ENCODE results near the gene PSAP. TPM values are rescaled to one million over a fixed set of nuclear protein-coding genes. Genes with fewer than 3 reads are reported as not detected.

PSAP gene
- polyA plus RNA-seq, 2 of the 4 experiments (the other 2 are of a cell fraction): 690 to 1,519 TPM

DNA sequence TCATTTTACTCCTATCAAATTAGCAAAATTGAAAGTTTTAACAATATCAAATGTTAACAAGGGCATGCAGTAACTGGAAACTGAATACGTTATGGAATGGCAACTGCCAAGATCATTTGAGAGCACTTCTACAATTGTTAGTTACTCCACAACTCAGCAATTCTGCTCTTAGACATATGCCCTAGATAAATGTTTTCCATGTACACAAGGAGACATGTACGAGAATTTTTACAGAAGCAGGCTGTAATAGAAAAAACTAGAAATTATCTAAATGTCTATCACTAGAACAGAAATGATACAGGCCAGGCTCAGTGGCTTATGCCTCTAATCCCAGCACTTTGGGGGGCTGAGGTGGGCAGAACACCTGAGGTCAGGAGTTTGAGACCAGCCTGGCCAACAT, 7.0 kb downstream of the PSAP start:
- ATAC-seq (no peak), DNase-seq (ENCODE audit: low read depth in 1 of 2, low spot score in 1 of 2) (no peak), FAIRE-seq (no peak)
- H3K9me3 ChIP-seq: no peaks in the 10 kb centered on the region
- H3K27ac ChIP-seq: no peak overlapping the region
- POLR2A ChIA-PET: no interaction called here
- TF ChIP-seq CBX2 (IDR thresholded peaks at IDR 0.05; ENCODE audit: borderline replicate concordance, low read depth) (no peak), TFCP2L1 (CRISPR knock-in tag; IDR thresholded peaks at IDR 0.05) (no peak), FOXS1 (CRISPR knock-in tag; IDR thresholded peaks at IDR 0.05) (no peak), EHMT2 (IDR thresholded peaks at IDR 0.05; ENCODE audit: low read depth) (no peak), RARB (CRISPR knock-in tag; IDR thresholded peaks at IDR 0.05) (no peak), RCOR1 (IDR thresholded peaks at IDR 0.05; ENCODE audit: low read depth, low read length) (no peak)
- TF ChIP-seq, protein P1, sequence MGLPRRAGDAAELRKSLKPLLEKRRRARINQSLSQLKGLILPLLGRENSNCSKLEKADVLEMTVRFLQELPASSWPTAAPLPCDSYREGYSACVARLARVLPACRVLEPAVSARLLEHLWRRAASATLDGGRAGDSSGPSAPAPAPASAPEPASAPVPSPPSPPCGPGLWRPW (IDR thresholded peaks at IDR 0.05): no peak
- TF ChIP-seq, protein P2, sequence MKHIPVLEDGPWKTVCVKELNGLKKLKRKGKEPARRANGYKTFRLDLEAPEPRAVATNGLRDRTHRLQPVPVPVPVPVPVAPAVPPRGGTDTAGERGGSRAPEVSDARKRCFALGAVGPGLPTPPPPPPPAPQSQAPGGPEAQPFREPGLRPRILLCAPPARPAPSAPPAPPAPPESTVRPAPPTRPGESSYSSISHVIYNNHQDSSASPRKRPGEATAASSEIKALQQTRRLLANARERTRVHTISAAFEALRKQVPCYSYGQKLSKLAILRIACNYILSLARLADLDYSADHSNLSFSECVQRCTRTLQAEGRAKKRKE (CRISPR knock-in tag; IDR thresholded peaks at IDR 0.05; ENCODE audit: low read depth): no peak
- TF ChIP-seq, protein P3, sequence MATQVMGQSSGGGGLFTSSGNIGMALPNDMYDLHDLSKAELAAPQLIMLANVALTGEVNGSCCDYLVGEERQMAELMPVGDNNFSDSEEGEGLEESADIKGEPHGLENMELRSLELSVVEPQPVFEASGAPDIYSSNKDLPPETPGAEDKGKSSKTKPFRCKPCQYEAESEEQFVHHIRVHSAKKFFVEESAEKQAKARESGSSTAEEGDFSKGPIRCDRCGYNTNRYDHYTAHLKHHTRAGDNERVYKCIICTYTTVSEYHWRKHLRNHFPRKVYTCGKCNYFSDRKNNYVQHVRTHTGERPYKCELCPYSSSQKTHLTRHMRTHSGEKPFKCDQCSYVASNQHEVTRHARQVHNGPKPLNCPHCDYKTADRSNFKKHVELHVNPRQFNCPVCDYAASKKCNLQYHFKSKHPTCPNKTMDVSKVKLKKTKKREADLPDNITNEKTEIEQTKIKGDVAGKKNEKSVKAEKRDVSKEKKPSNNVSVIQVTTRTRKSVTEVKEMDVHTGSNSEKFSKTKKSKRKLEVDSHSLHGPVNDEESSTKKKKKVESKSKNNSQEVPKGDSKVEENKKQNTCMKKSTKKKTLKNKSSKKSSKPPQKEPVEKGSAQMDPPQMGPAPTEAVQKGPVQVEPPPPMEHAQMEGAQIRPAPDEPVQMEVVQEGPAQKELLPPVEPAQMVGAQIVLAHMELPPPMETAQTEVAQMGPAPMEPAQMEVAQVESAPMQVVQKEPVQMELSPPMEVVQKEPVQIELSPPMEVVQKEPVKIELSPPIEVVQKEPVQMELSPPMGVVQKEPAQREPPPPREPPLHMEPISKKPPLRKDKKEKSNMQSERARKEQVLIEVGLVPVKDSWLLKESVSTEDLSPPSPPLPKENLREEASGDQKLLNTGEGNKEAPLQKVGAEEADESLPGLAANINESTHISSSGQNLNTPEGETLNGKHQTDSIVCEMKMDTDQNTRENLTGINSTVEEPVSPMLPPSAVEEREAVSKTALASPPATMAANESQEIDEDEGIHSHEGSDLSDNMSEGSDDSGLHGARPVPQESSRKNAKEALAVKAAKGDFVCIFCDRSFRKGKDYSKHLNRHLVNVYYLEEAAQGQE (IDR thresholded peaks at IDR 0.05): no peak
- no peak overlapping the region for H3K4me3 ChIP-seq
- peaks cover 55% of the 10 kb centered on the region for H3K4me1 ChIP-seq
- CTCF ChIA-PET: interaction anchor here (1.2 to 16.5 kb wide), 3 partner anchors 10 to 112 kb away, joined by 6 to 217 read pairs (median 8); no protein-coding TSS in a partner anchor
- H3K4me2 ChIP-seq: no peak overlapping the region
- 90% methylated on average over 2 of the region's 2 CpGs for WGBS (ENCODE audit: missing lambda C conversion rate)

DNA sequence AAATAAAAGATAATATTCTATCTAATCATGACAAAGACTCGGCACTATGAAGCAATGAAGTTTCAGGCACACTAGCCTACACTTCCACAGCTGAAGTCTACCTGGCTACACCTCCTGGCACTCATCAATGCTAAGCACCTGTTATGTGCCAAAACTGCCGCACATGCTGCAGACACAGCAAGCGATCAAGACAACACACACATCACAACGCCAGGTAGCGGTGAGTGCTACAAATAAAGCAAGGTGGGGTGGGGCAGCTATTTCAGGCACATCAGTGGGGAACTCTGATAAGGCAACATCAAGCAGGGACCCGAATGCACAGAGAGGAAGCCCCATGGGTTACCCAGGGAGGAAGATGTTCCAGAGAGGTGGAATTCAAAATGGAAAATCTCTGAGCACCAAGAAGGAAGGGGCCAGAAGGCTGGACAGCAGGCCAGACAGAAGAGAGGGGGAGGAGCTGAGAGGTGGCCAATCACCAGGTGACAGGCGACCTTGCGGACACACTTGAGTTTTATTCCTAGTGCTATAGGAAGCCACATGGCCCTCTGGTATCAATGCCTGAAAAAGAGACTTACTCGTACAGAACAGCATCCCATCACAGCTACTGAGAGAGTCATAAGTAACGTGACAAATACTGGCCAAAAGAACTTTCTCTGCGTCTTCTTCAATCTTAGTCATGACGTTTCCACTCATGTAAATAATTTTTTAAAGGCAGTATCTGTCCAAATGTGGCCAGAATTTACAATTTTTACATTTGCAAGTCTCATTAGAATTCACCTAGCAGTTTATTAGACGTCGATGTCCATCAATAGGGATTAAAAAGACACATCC, 8.0 kb downstream of the PSAP start:
- H3K4me1 ChIP-seq: peaks cover 55% of the 10 kb centered on the region
- DNase-seq (ENCODE audit: low read depth in 1 of 2, low spot score in 1 of 2) (no peak), ATAC-seq (no peak), FAIRE-seq (no peak)
- no peak for TF ChIP-seq KDM5A (IDR thresholded peaks at IDR 0.05)
- TF ChIP-seq NR3C1 (IDR thresholded peaks at IDR 0.05): no peak
- TF ChIP-seq RCOR1 (IDR thresholded peaks at IDR 0.05; ENCODE audit: low read depth, low read length): no peak
- TF ChIP-seq ZFP36 (IDR thresholded peaks at IDR 0.05; ENCODE audit: borderline replicate concordance, partially characterized antibody): no peak
- no peak for TF ChIP-seq TP53 (CRISPR knock-in tag; IDR thresholded peaks at IDR 0.05)
- no peak for TF ChIP-seq GATA3 (IDR thresholded peaks at IDR 0.05; ENCODE audit: borderline replicate concordance)
- TF ChIP-seq EHMT2 (IDR thresholded peaks at IDR 0.05; ENCODE audit: low read depth): no peak
- TF ChIP-seq JUNB (IDR thresholded peaks at IDR 0.05): no peak
- TF ChIP-seq, protein P4, sequence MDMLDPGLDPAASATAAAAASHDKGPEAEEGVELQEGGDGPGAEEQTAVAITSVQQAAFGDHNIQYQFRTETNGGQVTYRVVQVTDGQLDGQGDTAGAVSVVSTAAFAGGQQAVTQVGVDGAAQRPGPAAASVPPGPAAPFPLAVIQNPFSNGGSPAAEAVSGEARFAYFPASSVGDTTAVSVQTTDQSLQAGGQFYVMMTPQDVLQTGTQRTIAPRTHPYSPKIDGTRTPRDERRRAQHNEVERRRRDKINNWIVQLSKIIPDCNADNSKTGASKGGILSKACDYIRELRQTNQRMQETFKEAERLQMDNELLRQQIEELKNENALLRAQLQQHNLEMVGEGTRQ (IDR thresholded peaks at IDR 0.05): no peak
- no peak for TF ChIP-seq HOXB13 (CRISPR knock-in tag; IDR thresholded peaks at IDR 0.05; ENCODE audit: low read depth)
- TF ChIP-seq, protein P5, sequence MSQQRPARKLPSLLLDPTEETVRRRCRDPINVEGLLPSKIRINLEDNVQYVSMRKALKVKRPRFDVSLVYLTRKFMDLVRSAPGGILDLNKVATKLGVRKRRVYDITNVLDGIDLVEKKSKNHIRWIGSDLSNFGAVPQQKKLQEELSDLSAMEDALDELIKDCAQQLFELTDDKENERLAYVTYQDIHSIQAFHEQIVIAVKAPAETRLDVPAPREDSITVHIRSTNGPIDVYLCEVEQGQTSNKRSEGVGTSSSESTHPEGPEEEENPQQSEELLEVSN (IDR thresholded peaks at IDR 0.05; ENCODE audit: borderline replicate concordance, low read depth): no peak
- no peak for TF ChIP-seq TFCP2L1 (CRISPR knock-in tag; IDR thresholded peaks at IDR 0.05)
- TF ChIP-seq, protein P6, sequence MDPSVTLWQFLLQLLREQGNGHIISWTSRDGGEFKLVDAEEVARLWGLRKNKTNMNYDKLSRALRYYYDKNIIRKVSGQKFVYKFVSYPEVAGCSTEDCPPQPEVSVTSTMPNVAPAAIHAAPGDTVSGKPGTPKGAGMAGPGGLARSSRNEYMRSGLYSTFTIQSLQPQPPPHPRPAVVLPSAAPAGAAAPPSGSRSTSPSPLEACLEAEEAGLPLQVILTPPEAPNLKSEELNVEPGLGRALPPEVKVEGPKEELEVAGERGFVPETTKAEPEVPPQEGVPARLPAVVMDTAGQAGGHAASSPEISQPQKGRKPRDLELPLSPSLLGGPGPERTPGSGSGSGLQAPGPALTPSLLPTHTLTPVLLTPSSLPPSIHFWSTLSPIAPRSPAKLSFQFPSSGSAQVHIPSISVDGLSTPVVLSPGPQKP (IDR thresholded peaks at IDR 0.05; ENCODE audit: low read depth, low read length): no peak
- WGBS (ENCODE audit: missing lambda C conversion rate): 91% methylated on average over 14 of the region's 14 CpGs
- ChIA-PET CTCF (interaction anchor here (0.9 to 16.5 kb wide), 4 partner anchors 10 to 113 kb away, joined by 3 to 217 read pairs (median 6); no protein-coding TSS in a partner anchor), POLR2A (interaction anchor here (6.3 kb wide), 1 partner anchor 8 kb away, joined by 33 read pairs; the partner anchor contains the start of gene PSAP)
- H3K9me3 ChIP-seq: no peaks in the 10 kb centered on the region
- H3K27ac ChIP-seq: no peak overlapping the region
- H3K4me2 ChIP-seq: no peak overlapping the region
- H3K4me3 ChIP-seq: no peak overlapping the region
